Smooth muscle cell of bladder (primary cell): ENCODE results near the gene TIMM44. TPM values are rescaled to one million over a fixed set of nuclear protein-coding genes. Genes with fewer than 3 reads are reported as not detected.

Experiments
- total RNA-seq: library from RNA; depleted of rRNA; stranded (reverse); fragments of >200 nt; gene quantifications from 2 replicates; pipeline ENCODE4 v1.2.3, GENCODE V29; 2014

TIMM44 gene, protein sequence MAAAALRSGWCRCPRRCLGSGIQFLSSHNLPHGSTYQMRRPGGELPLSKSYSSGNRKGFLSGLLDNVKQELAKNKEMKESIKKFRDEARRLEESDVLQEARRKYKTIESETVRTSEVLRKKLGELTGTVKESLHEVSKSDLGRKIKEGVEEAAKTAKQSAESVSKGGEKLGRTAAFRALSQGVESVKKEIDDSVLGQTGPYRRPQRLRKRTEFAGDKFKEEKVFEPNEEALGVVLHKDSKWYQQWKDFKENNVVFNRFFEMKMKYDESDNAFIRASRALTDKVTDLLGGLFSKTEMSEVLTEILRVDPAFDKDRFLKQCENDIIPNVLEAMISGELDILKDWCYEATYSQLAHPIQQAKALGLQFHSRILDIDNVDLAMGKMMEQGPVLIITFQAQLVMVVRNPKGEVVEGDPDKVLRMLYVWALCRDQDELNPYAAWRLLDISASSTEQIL
- 53.7 and 65.7 TPM in 2 replicates for total RNA-seq

DNA sequence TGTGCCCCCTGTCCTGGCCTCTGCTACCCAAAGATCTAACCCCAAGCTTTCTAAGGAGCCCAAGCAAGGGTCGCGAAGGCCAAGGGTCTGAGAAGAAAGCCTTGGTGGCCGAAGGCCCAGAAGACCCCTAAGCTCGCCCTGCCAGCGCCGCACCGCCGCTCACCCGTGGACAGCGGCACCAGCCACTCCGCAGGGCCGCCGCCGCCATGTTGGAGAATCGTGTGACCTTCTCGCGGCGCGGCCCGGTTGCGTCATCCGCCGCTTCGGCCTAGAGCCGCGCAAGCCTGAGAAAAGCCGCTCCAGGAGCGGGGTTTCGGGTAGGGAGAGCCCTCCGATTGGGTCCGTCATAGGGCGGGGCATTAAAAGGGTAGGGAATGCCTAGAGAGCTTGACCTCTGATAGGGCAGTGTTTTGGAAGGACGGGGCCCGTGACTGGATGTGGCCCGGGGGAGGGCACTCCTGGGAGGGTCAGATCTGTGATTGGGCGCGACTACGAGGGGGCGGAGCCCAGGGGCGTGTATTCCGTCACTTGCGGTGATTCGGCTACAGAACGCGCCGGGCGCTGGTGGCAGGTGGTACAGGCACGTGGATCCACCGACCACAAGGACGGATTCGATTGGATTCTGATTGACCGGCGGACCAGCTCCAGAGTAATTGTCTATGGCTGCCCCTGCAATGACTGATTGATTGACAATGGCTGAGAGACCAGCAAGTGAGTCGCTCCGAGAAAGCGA is at the start of gene TIMM44:
Gene TIMM44 (minus strand): TSS at position 223 of the 733 bp plus-strand sequence. CDS start 15 bp downstream, at position 208.

DNA sequence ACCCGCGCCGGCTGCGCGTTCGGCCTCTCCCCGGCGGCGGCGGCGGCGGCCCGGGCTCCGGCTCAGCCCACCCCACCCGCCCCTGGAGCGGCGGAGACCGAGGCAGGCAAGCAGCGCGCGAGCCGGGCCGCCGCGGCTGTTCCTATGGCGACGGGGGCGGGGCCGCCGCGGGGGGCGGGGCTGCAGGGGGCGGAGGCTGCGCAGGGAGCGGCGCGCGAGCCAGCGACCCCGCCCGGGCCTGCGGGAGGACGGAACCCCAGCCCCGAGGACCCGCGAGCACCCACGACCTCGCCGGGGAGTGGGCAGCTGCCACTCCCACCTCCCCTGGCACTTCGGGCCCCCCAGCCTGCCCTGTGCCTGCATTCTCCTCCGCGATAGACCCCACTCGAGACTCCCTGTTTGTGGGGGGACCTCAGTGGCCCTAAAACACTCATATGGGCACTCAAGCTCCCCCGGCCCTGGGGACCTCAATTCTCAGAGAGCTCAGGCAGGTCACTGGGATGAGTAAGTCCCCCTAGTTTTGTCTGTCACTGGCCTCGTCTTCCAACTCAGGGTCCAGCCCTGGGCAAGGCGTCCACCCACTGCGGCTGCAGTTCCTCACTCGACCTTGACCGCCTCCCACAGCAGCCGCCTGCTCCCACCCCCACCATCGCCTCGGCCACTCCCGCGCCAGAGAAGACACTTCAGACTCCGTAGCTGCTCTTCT is 17.3 kb downstream of the TIMM44 start, which contains the start of gene CTXN1:
Gene CTXN1 (minus strand): TSS at position 115 of the 706 bp plus-strand sequence. CDS start 597 bp downstream, outside the sequence.

DNA sequence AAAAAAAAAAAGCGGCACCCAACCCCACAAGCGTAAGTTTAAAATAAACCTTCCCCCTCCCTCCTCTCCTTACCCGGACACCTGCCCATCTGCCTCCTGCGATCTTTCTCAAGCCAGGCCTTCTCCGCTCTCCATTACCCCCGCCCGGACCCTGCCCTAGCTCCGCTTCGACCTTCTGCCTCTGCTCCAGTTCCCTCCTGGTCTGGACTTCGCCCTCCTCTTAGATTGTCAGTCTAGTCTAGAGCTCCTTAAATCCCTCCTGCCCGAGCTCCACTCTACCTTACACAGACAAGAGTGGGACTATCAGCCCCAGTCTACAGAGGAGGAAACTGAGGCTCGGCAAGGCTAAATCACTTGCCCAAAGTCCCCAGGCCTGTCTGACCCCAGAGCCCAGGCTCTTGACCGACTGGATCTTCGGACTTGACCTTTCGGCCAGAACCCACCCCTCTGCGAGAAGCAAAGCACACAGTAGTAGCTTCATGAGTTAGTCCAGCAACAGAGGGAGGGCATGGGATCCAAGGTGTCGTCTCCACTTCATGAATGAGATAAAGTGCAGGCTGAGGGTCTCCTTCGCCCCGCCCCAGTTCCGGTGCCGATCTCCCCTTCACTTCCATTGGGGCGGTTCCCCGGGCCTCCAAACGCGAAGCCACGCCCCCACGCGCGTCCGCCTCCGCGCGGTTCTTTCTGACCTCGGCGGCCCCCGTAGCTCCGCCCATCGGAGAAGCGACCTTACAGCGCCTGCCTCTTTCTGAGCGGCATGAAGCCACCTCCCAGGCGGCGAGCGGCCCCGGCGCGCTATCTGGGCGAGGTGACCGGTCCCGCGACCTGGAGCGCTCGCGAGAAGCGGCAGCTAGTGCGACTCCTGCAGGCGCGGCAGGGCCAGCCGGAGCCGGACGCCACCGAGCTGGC is 23.6 kb downstream of the TIMM44 start, which contains the start of gene SNAPC2:
Gene SNAPC2 (plus strand): TSS at position 729 of the 909 bp plus-strand sequence. CDS start 29 bp downstream, at position 758.

DNA sequence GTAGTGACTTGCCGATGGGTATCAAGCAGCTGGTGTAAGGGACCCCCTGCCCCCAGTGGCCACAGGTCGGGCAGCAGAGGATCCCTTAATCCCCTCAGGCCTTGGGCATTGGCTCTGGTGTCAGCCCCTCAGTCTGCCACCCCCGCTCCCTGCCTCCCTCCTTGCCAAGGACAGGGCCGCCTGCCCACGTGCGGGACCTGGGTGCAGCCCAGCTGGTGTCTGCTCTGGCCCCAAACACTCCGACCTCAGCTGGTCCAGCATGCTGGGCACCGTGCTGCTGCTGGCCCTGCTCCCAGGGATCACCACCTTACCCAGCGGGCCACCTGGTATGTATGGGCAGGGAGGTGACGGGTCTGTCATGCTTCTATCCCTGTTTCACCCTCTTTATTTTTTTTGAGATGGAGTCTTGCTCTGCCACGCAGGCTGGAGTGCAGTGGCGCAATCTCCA is 28.8 kb downstream of the TIMM44 start, which contains the start of gene TGFBR3L:
Gene TGFBR3L (plus strand): TSS at position 233 of the 448 bp plus-strand sequence.

DNA sequence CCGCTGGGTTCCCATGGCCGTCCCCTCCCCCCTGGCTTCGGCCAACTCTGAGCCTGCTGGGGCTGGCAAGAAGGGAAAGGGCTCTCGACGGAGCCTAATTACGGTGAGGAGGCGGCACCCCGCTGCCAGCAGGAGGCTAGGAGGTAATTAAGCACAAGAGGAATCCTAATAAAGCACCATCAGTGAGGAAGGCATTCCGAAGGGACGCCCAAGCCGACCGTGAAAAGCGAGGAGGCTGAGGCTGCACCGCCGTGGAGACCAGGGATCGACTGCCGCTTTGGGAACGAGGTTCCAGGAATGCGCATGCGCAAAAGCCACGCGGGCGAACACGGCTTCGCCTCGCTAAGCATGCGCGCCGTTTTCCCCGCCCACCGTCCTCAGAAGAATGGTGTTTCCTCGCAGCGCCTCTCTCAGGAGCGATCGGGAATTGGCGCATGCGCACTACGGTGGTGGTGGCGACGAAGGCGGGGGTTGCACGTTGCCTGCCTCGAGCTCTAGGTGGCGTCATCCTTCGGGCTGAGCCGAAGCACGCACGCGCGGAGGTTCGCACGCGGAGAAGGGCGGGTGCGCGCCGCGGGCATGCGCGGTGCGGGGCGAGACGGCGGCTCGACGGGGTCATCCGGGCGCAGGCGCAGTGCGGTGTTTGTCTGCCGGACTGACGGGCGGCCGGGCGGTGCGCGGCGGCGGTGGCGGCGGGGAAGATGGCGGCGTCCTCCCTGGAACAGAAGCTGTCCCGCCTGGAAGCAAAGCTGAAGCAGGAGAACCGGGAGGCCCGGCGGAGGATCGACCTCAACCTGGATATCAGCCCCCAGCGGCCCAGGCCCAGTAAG is 40.0 kb downstream of the TIMM44 start, which contains the start of gene MAP2K7:
Gene MAP2K7 (plus strand): TSS at position 634 of the 830 bp plus-strand sequence. CDS start 68 bp downstream, at position 702.

DNA sequence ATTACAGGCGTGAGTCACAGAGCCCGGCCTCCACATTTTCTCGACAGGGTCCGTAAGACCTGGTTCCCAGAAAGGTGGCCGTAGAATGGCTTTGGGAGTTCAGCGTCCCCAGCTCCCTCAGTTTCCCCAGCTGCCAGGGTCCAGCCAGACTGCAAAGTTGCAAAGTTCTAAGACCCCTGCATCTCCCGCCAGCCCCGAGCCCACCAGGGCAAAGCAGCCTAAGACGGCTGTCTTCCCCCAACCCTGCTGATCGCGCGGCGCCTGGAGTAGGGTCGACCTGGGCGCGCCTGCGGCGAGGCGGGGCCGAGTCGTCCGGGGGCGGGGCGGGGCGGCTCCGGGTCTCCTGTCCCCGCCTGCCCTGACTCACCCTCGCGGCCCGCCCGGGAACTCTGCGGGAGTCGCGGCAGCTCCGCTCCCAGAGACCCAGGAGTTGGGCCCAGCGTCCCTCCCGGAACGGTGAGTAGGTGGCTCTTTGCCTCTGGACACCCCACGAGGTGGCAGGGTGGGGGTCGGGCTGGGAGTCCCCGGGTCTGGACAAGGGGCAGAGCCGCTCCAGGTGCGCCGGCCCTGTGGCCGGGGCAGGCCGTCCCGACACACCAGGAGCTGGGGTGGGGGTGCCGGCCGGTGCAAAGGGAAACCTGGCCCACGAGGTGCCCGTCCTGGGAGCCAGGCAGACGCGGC is 55.2 kb downstream of the TIMM44 start, which contains the start of gene LRRC8E:
Gene LRRC8E (plus strand): TSS at position 366 of the 681 bp plus-strand sequence. CDS start 7,094 bp downstream, outside the sequence.

Other genes starting within 250 kb of the TIMM44 start
- gene FCER2, start 241.5 kb downstream of the TIMM44 start, total RNA-seq = not detected in 2 replicates
- not detected in 2 replicates for gene CLEC4G, start 211.6 kb downstream of the TIMM44 start, total RNA-seq
- not detected in 2 replicates for gene CD209, start 196.1 kb downstream of the TIMM44 start, total RNA-seq
- not detected in 2 replicates for gene CLEC4M, start 180.4 kb downstream of the TIMM44 start, total RNA-seq
- gene EVI5L, start 113.4 kb downstream of the TIMM44 start, total RNA-seq = 13.5 and 14.7 TPM in 2 replicates
- gene PRR36, start 69.3 kb downstream of the TIMM44 start, total RNA-seq = under 0.01 TPM in 1 of 2 replicates, not detected in the other
- 6.0 and 6.3 TPM in 2 replicates for gene LRRC8E, start 55.2 kb downstream of the TIMM44 start, total RNA-seq
- gene MAP2K7, start 39.8 kb downstream of the TIMM44 start, total RNA-seq = 5.8 and 9.3 TPM in 2 replicates
- 0.85 and 2.0 TPM in 2 replicates for gene TGFBR3L, start 28.8 kb downstream of the TIMM44 start, total RNA-seq
- 11.7 and 14.1 TPM in 2 replicates for gene SNAPC2, start 23.3 kb downstream of the TIMM44 start, total RNA-seq
- 0.85 and 1.9 TPM in 2 replicates for gene CTXN1, start 17.5 kb downstream of the TIMM44 start, total RNA-seq
- 13.1 and 32.0 TPM in 2 replicates for gene ELAVL1, start 62.0 kb upstream of the TIMM44 start, total RNA-seq
- gene CCL25, start 109.1 kb upstream of the TIMM44 start, total RNA-seq = not detected in 2 replicates
- gene FBN3, start 205.9 kb upstream of the TIMM44 start, total RNA-seq = not detected in 2 replicates